ENCODE results near the gene PGF.

DNA sequence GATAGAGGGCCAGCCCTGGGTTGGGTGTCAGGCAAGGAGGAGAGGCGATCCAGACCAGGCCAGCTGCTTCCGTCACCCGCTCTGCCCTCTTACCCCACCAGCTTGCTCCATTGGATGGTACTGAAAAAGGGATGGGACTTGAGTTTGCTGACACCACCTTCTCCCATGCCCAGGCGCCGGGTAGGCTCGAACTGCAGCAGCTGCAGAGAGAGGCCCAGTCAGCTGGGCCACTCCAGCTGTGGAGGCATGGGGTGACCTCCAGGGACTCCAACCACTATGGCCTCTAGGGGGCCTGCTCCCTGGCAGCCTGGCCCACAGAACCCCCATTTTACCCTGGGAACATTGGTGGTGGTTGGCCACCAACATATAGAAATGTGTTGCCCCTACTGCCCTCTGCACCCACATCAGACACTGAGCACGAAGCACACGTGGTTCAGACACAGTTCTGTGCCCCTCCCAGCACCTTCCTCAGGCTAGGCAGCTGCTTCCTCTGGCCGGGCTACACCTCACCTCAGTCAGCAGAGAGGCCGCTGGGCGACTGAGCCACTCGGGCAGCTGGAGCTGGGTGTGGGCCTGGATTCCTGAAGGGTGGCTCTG lies 48.4 kb downstream of the PGF start:
- TF ChIP-seq, protein P1, sequence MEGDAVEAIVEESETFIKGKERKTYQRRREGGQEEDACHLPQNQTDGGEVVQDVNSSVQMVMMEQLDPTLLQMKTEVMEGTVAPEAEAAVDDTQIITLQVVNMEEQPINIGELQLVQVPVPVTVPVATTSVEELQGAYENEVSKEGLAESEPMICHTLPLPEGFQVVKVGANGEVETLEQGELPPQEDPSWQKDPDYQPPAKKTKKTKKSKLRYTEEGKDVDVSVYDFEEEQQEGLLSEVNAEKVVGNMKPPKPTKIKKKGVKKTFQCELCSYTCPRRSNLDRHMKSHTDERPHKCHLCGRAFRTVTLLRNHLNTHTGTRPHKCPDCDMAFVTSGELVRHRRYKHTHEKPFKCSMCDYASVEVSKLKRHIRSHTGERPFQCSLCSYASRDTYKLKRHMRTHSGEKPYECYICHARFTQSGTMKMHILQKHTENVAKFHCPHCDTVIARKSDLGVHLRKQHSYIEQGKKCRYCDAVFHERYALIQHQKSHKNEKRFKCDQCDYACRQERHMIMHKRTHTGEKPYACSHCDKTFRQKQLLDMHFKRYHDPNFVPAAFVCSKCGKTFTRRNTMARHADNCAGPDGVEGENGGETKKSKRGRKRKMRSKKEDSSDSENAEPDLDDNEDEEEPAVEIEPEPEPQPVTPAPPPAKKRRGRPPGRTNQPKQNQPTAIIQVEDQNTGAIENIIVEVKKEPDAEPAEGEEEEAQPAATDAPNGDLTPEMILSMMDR (IDR thresholded peaks at IDR 0.05): no peak
- TF ChIP-seq POLR2A (IDR thresholded peaks at IDR 0.05): no peak
